ENCODE data around the gene PUSL1.

Gene PUSL1

DNA sequence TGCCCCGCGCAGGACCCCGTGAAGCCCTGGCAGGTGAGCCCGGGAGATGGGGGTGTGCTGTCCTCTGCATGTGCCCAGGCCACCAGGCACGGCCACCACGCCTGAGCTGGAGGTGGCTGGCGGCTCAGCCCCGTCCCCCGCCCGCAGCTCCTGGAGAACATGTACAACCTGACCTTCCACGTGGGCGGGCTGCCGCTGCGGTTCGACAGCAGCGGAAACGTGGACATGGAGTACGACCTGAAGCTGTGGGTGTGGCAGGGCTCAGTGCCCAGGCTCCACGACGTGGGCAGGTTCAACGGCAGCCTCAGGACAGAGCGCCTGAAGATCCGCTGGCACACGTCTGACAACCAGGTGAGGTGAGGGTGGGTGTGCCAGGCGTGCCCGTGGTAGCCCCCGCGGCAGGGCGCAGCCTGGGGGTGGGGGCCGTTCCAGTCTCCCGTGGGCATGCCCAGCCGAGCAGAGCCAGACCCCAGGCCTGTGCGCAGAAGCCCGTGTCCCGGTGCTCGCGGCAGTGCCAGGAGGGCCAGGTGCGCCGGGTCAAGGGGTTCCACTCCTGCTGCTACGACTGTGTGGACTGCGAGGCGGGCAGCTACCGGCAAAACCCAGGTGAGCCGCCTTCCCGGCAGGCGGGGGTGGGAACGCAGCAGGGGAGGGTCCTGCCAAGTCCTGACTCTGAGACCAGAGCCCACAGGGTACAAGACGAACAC is 24.5 kb downstream of the PUSL1 start:
- no peak for DNase-seq
- Histone ChIP-seq H3K27me3 (no peaks in the 10 kb centered on the region), H3K4me3 (no peak overlapping the region), H3K9me3 (no peaks in the 10 kb centered on the region), H3K4me1 (peaks cover 0 to 30% (median 0%) of the 10 kb centered on the region in 4 donors), H3K27ac (no peak overlapping the region), H3K36me3 (peaks cover 4 to 38% (median 27%) of the 10 kb centered on the region in 3 donors)
- no peak for TF ChIP-seq CTCF (IDR thresholded peaks at IDR 0.05)
- intact Hi-C loops (cut with DNase I; ENCODE audit: low total_unique reads), result no loop called here

- no peaks in the 10 kb centered on the region for H3K9me3 ChIP-seq
- H3K27me3 ChIP-seq, result no peaks in the 10 kb centered on the region
- H3K27ac ChIP-seq, result no peak overlapping the region
- H3K36me3 ChIP-seq, result peaks cover 8 to 38% (median 32%) of the 10 kb centered on the region in 3 donors
- H3K4me1 ChIP-seq, result peaks cover 0 to 30% (median 0%) of the 10 kb centered on the region in 4 donors
- no peak for DNase-seq
- intact Hi-C loops (cut with DNase I; ENCODE audit: low total_unique reads), result no loop called here
- TF ChIP-seq CTCF (IDR thresholded peaks at IDR 0.05), result no peak
- no peak overlapping the region for H3K4me3 ChIP-seq
These were observed 25.3 kb downstream of the PUSL1 start for GRCh38 chr1:1333551-1334241.

GRCh38 chr1:1334835-1335234 is 26.4 kb downstream of the PUSL1 start:
- no peak for DNase-seq
- peaks cover 0 to 30% (median 0%) of the 10 kb centered on the region in 4 donors for H3K4me1 ChIP-seq
- H3K4me3 ChIP-seq, result no peak overlapping the region
- intact Hi-C loops (cut with DNase I; ENCODE audit: low total_unique reads), result no loop called here
- TF ChIP-seq CTCF (IDR thresholded peaks at IDR 0.05), result no peak
- peaks cover 15 to 47% (median 44%) of the 10 kb centered on the region in 3 donors for H3K36me3 ChIP-seq
- no peaks in the 10 kb centered on the region for H3K27me3 ChIP-seq
- H3K27ac ChIP-seq, result no peak overlapping the region
- no peaks in the 10 kb centered on the region for H3K9me3 ChIP-seq

DNA sequence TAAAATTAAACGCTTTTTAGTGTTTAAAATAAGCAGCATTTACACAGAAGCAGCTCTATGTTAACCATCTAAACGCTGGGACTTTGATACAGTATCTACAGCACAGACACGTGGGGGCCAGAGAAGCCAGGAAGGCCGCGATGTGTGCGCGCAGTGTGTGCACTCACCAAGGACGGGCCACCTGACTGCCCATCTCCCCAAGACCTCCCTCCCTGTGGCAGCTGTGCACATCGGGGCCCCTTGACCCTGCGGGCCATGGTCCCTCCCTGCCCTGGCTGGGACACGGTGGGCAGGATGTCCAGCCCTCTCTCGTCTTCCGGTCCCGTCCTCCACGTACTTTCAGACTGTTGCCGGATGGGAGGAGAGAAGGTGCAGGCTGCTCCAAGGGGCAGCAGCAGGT is 26.9 kb downstream of the PUSL1 start:
- no peak overlapping the region for H3K4me3 ChIP-seq
- H3K9me3 ChIP-seq, result no peaks in the 10 kb centered on the region
- no peak overlapping the region for H3K27ac ChIP-seq
- no peaks in the 10 kb centered on the region for H3K27me3 ChIP-seq
- H3K4me1 ChIP-seq, result peaks cover 0 to 30% (median 0%) of the 10 kb centered on the region in 4 donors
- intact Hi-C loops (cut with DNase I; ENCODE audit: low total_unique reads), result no loop called here
- no peak for TF ChIP-seq CTCF (IDR thresholded peaks at IDR 0.05)
- peaks cover 15 to 52% (median 48%) of the 10 kb centered on the region in 3 donors for H3K36me3 ChIP-seq
- DNase-seq, result no peak

GRCh38 chr1:1335792-1336248 is 27.4 kb downstream of the PUSL1 start:
- no peak for TF ChIP-seq CTCF (IDR thresholded peaks at IDR 0.05)

More at GRCh38 chr1:1335792-1336248, 27.4 kb downstream of the PUSL1 start:
- intact Hi-C loops (cut with DNase I; ENCODE audit: low total_unique reads), result no loop called here
- Histone ChIP-seq H3K9me3 (no peaks in the 10 kb centered on the region), H3K27me3 (no peaks in the 10 kb centered on the region), H3K27ac (no peak overlapping the region), H3K4me1 (peaks cover 0 to 28% (median 0%) of the 10 kb centered on the region in 4 donors), H3K36me3 (peaks cover 15 to 57% (median 53%) of the 10 kb centered on the region in 3 donors), H3K4me3 (no peak overlapping the region)
- no peak for DNase-seq

All from tibial artery (tissue), 4 donors.